Ishikawa (cell line): Measurements from ENCODE around the gene CST7.

Experiments
- CREB1 ChIP-seq: IDR thresholded peaks from 2 replicates; pipeline ENCODE4 v1.6.1; 2012; ENCODE audit warnings: low read depth
- NFIC ChIP-seq: IDR thresholded peaks from 2 replicates; pipeline ENCODE4 v1.6.1; 2012
- REST ChIP-seq: IDR thresholded peaks from 2 replicates; pipeline ENCODE4 v1.6.1; 2012; ENCODE audit warnings: low read depth, mild to moderate bottlenecking
- TCF12 ChIP-seq: IDR thresholded peaks from 2 replicates; pipeline ENCODE4 v1.6.1; 2012; ENCODE audit warnings: low read depth

DNA sequence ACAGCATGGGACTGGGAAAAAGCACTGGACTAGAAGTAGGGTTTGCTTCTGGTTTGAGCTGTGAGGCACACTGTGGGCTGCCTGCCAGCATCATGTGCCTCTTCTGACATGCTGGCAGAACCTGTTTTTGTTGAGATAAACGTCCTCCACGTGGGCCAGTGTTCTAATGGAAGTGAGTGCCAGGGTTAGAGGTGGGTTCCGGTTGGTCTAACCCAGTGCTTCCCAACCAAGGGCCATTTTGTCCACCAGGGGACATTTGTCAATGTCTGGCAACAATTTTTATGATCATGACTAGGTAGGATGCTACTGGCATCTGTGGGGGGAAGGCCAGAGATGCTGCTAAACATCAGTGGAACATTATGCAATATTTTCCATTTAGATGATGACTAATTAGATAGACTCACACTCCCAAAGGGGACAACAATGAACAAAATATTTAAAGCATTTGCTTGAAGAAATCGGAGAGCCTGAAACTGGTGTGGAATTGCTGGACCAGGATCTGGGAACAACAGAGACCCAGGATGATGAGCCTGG, 51.3 kb downstream of the CST7 start:
- TF ChIP-seq NFIC (peak; percentile 92), REST (no peak), CREB1 (no peak), TCF12 (peak; percentile 79)
